ENCODE data around the gene PRDM15.

Gene PRDM15

GRCh38 chr21:41808846-41809245 lies 70.3 kb downstream of the PRDM15 start:
- no peak overlapping the region for H3K4me3 ChIP-seq (ENCODE audit: low read depth, low read length)
- TF ChIP-seq, protein P1, sequence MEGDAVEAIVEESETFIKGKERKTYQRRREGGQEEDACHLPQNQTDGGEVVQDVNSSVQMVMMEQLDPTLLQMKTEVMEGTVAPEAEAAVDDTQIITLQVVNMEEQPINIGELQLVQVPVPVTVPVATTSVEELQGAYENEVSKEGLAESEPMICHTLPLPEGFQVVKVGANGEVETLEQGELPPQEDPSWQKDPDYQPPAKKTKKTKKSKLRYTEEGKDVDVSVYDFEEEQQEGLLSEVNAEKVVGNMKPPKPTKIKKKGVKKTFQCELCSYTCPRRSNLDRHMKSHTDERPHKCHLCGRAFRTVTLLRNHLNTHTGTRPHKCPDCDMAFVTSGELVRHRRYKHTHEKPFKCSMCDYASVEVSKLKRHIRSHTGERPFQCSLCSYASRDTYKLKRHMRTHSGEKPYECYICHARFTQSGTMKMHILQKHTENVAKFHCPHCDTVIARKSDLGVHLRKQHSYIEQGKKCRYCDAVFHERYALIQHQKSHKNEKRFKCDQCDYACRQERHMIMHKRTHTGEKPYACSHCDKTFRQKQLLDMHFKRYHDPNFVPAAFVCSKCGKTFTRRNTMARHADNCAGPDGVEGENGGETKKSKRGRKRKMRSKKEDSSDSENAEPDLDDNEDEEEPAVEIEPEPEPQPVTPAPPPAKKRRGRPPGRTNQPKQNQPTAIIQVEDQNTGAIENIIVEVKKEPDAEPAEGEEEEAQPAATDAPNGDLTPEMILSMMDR (IDR thresholded peaks at IDR 0.05; ENCODE audit: low read depth, low read length, missing control alignments) = no peak

DNA sequence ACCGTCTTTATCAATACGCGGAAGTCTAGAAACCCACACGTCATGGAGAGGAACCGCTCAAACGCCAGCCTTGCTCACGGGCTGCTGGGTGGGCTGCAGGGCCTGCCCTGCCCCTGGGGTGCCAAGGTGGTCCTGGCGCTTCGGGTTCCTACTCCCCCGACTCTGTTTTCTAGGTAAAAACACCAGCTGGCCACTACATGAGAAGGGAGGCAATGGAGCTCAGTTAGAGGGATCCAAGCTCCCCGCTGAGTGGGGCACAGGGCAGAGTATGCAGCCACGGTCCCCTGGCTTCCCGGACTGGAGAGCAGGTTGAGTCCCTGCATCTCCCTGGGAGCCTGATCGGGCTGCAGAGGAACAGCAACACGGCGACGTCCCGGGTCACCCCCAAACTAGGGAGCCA lies 71.0 kb downstream of the PRDM15 start:
- no peak overlapping the region for H3K4me3 ChIP-seq (ENCODE audit: low read depth, low read length)
- TF ChIP-seq, protein P1 (IDR thresholded peaks at IDR 0.05; ENCODE audit: low read depth, low read length, missing control alignments) = no peak
- no peak for DNase-seq (ENCODE audit: low read depth)

More at GRCh38 chr21:41808846-41809245, 70.3 kb downstream of the PRDM15 start:
- no peak for DNase-seq (ENCODE audit: low read depth)

- DNase-seq (ENCODE audit: low read depth) = no peak
- H3K4me3 ChIP-seq (ENCODE audit: low read depth, low read length) = no peak overlapping the region
- TF ChIP-seq, protein P1 (IDR thresholded peaks at IDR 0.05; ENCODE audit: low read depth, low read length, missing control alignments) = no peak
Observed at GRCh38 chr21:41806773-41807172, 72.4 kb downstream of the PRDM15 start.

- TF ChIP-seq, protein P1 (IDR thresholded peaks at IDR 0.05; ENCODE audit: low read depth, low read length, missing control alignments) = no peak
- H3K4me3 ChIP-seq (ENCODE audit: low read depth, low read length) = no peak overlapping the region
Observed at GRCh38 chr21:41805643-41806042, 73.5 kb downstream of the PRDM15 start.

GRCh38 chr21:41805038-41805437 lies 74.1 kb downstream of the PRDM15 start:
- no peak for DNase-seq (ENCODE audit: low read depth)
- TF ChIP-seq, protein P1 (IDR thresholded peaks at IDR 0.05; ENCODE audit: low read depth, low read length, missing control alignments) = no peak

More at GRCh38 chr21:41805643-41806042, 73.5 kb downstream of the PRDM15 start:
- no peak for DNase-seq (ENCODE audit: low read depth)

GRCh38 chr21:41804381-41804780 lies 74.8 kb downstream of the PRDM15 start:
- no peak overlapping the region for H3K4me3 ChIP-seq (ENCODE audit: low read depth, low read length)
- DNase-seq (ENCODE audit: low read depth) = no peak
- TF ChIP-seq, protein P1 (IDR thresholded peaks at IDR 0.05; ENCODE audit: low read depth, low read length, missing control alignments) = no peak

More at GRCh38 chr21:41805038-41805437, 74.1 kb downstream of the PRDM15 start:
- no peak overlapping the region for H3K4me3 ChIP-seq (ENCODE audit: low read depth, low read length)

GRCh38 chr21:41803316-41803715 lies 75.8 kb downstream of the PRDM15 start:
- TF ChIP-seq, protein P1 (IDR thresholded peaks at IDR 0.05; ENCODE audit: low read depth, low read length, missing control alignments) = no peak

More at GRCh38 chr21:41803316-41803715, 75.8 kb downstream of the PRDM15 start:
- DNase-seq (ENCODE audit: low read depth) = no peak
- no peak overlapping the region for H3K4me3 ChIP-seq (ENCODE audit: low read depth, low read length)
